Measurements from ENCODE around the gene QRICH2. TPM values are rescaled to one million over a fixed set of nuclear protein-coding genes. Genes with fewer than 3 reads are reported as not detected.
"Not testable (repeated sequence)": the region's sequence is repeated elsewhere in the genome, so short reads cannot be mapped to it uniquely, and the experiment has no call there.

The QRICH2 gene
- total RNA-seq, 1 experiment from 2014 or later = 0.67 TPM

- DNase-seq (ENCODE audit: extremely low read depth, low read depth) = no peak
Observed at GRCh38 chr17:76233588-76234353, 74.3 kb downstream of the QRICH2 start.

- DNase-seq (ENCODE audit: extremely low read depth, low read depth) = no peak
Observed at GRCh38 chr17:76232342-76232741, 75.7 kb downstream of the QRICH2 start.

- DNase-seq (ENCODE audit: extremely low read depth, low read depth) = not testable (repeated sequence)
Observed at GRCh38 chr17:76226749-76227148, 81.3 kb downstream of the QRICH2 start.

- not testable (repeated sequence) for DNase-seq (ENCODE audit: extremely low read depth, low read depth)
Observed at GRCh38 chr17:76225373-76226086, 82.5 kb downstream of the QRICH2 start.

Small RNA genes within 50 kb of the gene (small RNA-seq; reads per million reads assigned to genes)
- gene RF00019 (0 reads per million in 2 experiments), gene RNU6-24P (0 reads per million in 2 experiments)

Other genes with a start within 250 kb of the QRICH2 start
- gene SRP68, start 235.8 kb downstream of the QRICH2 start, total RNA-seq (2014; rRNA removed; shearing (Covaris generic)) = 31.7 and 34.9 TPM in 2 replicates
- gene GALR2, start 233.5 kb downstream of the QRICH2 start, total RNA-seq (2014; rRNA removed; shearing (Covaris generic)) = not detected in 2 replicates
- 0.10 TPM in 1 of 2 replicates, not detected in the other for gene ZACN, start 229.1 kb downstream of the QRICH2 start, total RNA-seq (2014; rRNA removed; shearing (Covaris generic))
- gene EXOC7, start 204.5 kb downstream of the QRICH2 start, total RNA-seq (2014; rRNA removed; shearing (Covaris generic)) = 54.6 and 56.7 TPM in 2 replicates
- not detected in 2 replicates for gene FOXJ1, start 167.0 kb downstream of the QRICH2 start, total RNA-seq (2014; rRNA removed; shearing (Covaris generic))
- gene RNF157, start 67.8 kb downstream of the QRICH2 start, total RNA-seq (2014; rRNA removed; shearing (Covaris generic)) = 1.3 and 1.9 TPM in 2 replicates
- gene UBALD2, start 42.9 kb downstream of the QRICH2 start, total RNA-seq (2014; rRNA removed; shearing (Covaris generic)) = 11.5 and 12.2 TPM in 2 replicates
- gene PRPSAP1, start 45.6 kb upstream of the QRICH2 start, total RNA-seq (2014; rRNA removed; shearing (Covaris generic)) = 41.0 and 44.8 TPM in 2 replicates
- 7.0 and 9.6 TPM in 2 replicates for gene SPHK1, start 76.3 kb upstream of the QRICH2 start, total RNA-seq (2014; rRNA removed; shearing (Covaris generic))
- gene UBE2O, start 144.9 kb upstream of the QRICH2 start, total RNA-seq (2014; rRNA removed; shearing (Covaris generic)) = 15.8 and 21.0 TPM in 2 replicates
- gene AANAT, start 159.3 kb upstream of the QRICH2 start, total RNA-seq (2014; rRNA removed; shearing (Covaris generic)) = not detected in 2 replicates
- 21.5 and 28.1 TPM in 2 replicates for gene RHBDF2, start 193.1 kb upstream of the QRICH2 start, total RNA-seq (2014; rRNA removed; shearing (Covaris generic))
- 2.8 TPM in 2 replicates for gene CYGB, start 229.4 kb upstream of the QRICH2 start, total RNA-seq (2014; rRNA removed; shearing (Covaris generic))
- gene PRCD, start 231.8 kb upstream of the QRICH2 start, total RNA-seq (2014; rRNA removed; shearing (Covaris generic)) = not detected in 2 replicates